Activated T-helper 1 cell treated with anti-CD3 and anti-CD28 coated beads, Interleukin-12 subunit alpha, Interleukin-12 subunit beta, Interleukin-2, Interleukin-4 antibody, amounts not matched to agents 30 ng/mL and 10 ng/mL and 1 ng/mL, durations not matched to agents 14 hours and 24 hours and 36 hours (primary cell): ENCODE results near the gene PRODH. TPM values are rescaled to one million over a fixed set of nuclear protein-coding genes. Genes with fewer than 3 reads are reported as not detected.
"Not testable (repeated sequence)": the region's sequence is repeated elsewhere in the genome, so short reads cannot be mapped to it uniquely, and the experiment has no call there.

Experiments
- DNase-seq: peaks from one replicate; pipeline ENCODE4 v3.0.0; 2021; ENCODE audit warnings: low spot score
- H3K27ac Mint-ChIP-seq: one replicate; pipeline ENCODE4 v1.8.0; 2021; ENCODE audit warnings: mild to moderate bottlenecking, mixed read lengths
- H3K27me3 Mint-ChIP-seq: one replicate; pipeline ENCODE4 v1.8.0; 2022; ENCODE audit warnings: mild to moderate bottlenecking, moderate library complexity, mixed read lengths; ENCODE audit not compliant: insufficient read depth
- H3K36me3 Mint-ChIP-seq: one replicate; pipeline ENCODE4 v1.8.0; 2021; ENCODE audit warnings: low read depth, mixed read lengths
- H3K4me1 Mint-ChIP-seq: one replicate; pipeline ENCODE4 v1.8.0; 2021; ENCODE audit warnings: low read depth, mixed read lengths
- H3K4me3 Mint-ChIP-seq: one replicate; pipeline ENCODE4 v1.8.0; 2021; ENCODE audit warnings: mild to moderate bottlenecking, moderate library complexity, mixed read lengths
- H3K9me3 Mint-ChIP-seq: one replicate; pipeline ENCODE4 v1.8.0; 2021; ENCODE audit warnings: mixed read lengths
- intact Hi-C: fragments of 100-400 bp; cut with micrococcal nuclease; formaldehyde crosslinking; loops from one replicate; pipeline ENCODE4 v1.15.1; 2024
- total RNA-seq: library from RNA; stranded (reverse); gene quantifications from 2 replicates; pipeline ENCODE4 v1.2.3, GENCODE V29; 2022

The PRODH gene
- total RNA-seq, 1 donor from 2014 or later, result 1.0 TPM

DNA sequence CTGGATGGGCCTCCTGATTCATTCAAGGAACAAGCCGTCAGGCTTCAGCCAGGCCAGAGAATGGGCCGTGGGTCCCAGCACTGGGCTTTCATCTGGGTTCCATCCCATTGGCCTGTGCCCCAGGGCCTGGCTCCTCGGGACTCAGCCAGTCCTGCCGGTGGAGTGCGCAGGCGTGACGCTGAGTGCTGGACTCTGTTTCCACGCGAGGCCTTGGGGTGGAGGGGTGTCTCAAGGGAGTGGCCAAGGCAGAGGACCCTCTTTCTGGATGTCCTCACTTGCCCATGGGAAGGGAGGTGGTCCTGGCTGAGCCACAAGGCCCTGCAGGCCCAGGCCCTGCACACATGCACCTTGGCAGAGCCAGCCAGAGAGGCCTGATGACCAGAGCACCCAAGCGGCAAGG is 28.0 kb upstream of the PRODH start:
- H3K9me3 Mint-ChIP-seq, DNase-seq, H3K27ac Mint-ChIP-seq, H3K27me3 Mint-ChIP-seq, H3K4me1 Mint-ChIP-seq, H3K4me3 Mint-ChIP-seq, H3K36me3 Mint-ChIP-seq, intact Hi-C loops: not testable (repeated sequence)

DNA sequence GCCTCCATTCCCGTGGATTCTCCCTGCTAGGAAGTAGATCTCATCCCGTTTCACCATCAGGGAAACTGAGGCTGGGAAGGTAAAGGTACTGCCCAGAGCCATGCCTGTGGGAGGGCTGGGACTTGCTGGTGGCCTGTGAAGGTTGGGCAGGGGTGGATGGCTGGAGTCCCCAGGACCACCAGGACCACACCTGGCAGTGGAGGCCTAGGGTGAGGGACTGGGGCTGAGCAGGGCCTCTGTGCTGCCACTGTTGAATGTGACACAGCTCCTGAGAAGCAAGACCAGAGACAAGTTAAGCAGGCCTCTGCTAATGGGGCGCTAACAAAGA is 26.2 kb upstream of the PRODH start:
- H3K9me3 Mint-ChIP-seq, result no peaks in the 10 kb centered on the region
- intact Hi-C loops, result no loop called here
- no peaks in the 10 kb centered on the region for H3K4me1 Mint-ChIP-seq
- no peaks in the 10 kb centered on the region for H3K36me3 Mint-ChIP-seq
- H3K27ac Mint-ChIP-seq, result no peak overlapping the region
- H3K4me3 Mint-ChIP-seq, result no peak overlapping the region
- DNase-seq, result no peak
- no peaks in the 10 kb centered on the region for H3K27me3 Mint-ChIP-seq

DNA sequence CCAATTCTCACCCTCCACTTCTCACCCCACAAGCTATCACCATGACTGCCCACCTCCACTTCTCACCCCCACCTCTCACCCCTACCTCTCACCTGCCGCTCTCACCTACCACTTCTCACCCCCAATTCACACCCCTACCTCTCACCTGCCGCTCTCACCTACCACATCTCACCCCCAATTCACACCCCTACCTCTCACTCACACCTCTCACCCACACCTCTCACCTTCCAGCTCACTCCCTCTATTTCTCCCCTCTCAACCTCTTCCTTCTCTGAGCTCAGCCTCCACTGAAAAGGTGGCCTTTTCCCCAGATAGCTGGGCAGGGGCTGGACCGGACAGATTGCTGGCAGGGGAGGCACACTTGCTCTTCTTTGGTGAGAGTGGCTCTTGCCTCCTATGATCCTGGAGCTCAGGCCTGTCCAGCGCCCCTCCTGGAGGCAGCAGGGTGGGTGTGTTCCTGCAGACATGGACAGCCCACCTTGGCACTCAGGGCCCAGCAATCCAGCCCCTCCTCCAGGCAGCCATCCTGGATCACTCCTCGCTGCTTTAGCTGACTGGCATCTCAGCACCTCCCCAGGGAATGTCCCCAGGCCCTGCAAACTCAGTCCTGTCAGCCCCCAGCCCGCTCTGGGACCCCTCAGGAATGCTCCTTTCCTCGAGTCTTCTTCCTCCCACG is 25.7 kb upstream of the PRODH start:
- H3K36me3 Mint-ChIP-seq, DNase-seq, intact Hi-C loops, H3K27ac Mint-ChIP-seq, H3K4me1 Mint-ChIP-seq, H3K4me3 Mint-ChIP-seq, H3K9me3 Mint-ChIP-seq, H3K27me3 Mint-ChIP-seq: not testable (repeated sequence)

DNA sequence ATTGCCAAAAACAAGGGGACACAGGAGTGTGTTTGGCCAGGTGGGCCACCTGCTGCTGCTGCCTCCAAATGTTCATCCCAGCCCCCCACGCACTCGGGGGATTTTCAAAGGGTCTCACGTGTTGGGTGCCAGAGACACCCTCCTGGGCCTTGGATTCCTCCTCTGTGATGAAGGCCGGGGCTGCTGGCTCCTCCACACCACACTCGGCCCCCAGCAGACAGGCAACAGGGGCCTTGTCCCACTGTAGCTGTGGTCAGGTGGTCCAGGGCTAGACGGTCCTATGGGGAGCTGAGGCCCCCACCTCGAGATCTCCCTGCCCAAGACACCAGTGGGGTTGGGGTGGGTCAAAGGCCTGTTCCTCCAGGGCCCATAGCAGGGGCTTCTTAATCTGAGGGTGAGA is 25.1 kb upstream of the PRODH start:
- H3K27me3 Mint-ChIP-seq, H3K27ac Mint-ChIP-seq, H3K4me1 Mint-ChIP-seq, H3K4me3 Mint-ChIP-seq, H3K36me3 Mint-ChIP-seq, H3K9me3 Mint-ChIP-seq, DNase-seq, intact Hi-C loops: not testable (repeated sequence)

DNA sequence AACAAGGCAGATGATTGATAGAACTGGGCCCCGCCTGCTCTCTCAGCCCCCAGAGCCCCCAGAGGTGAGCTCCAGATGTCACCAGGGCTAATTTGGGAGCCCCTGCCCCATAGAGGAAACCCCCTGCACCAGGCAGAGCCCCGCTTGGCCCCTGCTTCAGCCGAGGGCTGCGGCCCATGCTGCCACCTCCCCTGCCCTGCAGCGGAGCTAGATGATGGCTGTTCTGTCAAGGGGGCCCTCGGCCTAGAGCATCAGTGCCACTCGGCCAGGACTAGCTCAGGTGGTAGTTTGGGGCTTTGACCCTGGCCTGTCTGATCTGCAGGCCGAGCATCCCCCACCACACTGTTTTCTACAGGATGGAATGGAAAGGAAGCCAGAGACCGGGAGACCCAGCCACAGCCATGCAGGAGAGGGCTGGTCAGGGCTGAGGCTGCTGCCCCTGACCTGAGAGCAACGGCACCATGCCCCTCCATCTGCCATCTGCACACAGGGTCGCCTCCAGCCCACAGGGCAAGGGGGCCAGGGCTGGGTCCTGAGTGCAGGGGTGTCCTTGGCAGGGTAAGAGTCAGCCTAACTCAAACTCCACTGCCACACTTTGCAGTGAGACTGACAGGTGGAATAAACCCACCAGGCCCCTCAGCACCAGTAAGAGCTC is 24.2 kb upstream of the PRODH start:
- H3K4me3 Mint-ChIP-seq, DNase-seq, H3K9me3 Mint-ChIP-seq, H3K4me1 Mint-ChIP-seq, H3K27ac Mint-ChIP-seq, H3K36me3 Mint-ChIP-seq, intact Hi-C loops, H3K27me3 Mint-ChIP-seq: not testable (repeated sequence)

DNA sequence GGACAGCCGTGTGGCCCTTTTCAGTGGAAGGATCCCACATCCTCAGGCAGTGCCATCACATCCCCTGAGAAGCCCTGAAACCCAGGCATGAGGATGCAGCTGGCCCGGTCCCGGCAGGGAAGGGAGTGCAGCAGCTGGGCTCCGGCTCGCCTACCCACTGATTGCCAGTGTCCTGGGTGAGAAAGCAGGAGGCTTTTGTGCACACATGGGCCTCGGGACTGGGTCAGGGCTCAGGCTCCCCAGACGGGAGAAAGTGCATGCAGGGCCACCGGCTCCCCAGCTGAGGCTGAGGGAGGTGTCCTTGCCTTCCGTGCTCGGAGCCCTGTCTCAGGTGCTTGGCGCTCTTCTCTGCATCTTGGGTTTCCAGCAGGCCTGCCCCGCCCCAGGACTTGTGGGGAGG is 23.6 kb upstream of the PRODH start:
- intact Hi-C loops, H3K4me3 Mint-ChIP-seq, DNase-seq, H3K4me1 Mint-ChIP-seq, H3K9me3 Mint-ChIP-seq, H3K27ac Mint-ChIP-seq, H3K36me3 Mint-ChIP-seq, H3K27me3 Mint-ChIP-seq: not testable (repeated sequence)

DNA sequence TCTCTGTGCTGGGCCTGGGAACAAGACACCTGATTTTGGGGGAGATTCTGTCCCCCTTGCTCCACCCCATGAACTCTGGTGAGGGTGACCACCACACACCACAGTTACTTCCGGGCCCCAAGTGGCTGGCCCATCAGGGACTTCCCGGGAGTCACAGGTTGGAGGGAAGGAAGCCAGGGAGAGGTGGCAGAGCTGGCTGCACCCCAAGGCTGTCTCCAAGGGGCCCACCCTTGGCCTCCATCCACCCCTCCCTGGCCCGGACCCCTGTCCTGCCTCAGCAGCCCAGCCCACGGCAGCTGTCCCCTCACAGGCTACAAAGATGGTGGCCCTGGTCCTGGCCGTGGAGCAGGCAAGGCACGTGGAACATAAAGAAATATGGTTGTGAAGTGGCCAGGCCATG is 23.2 kb upstream of the PRODH start:
- intact Hi-C loops, H3K27me3 Mint-ChIP-seq, H3K36me3 Mint-ChIP-seq, H3K4me1 Mint-ChIP-seq, H3K27ac Mint-ChIP-seq, DNase-seq, H3K4me3 Mint-ChIP-seq, H3K9me3 Mint-ChIP-seq: not testable (repeated sequence)

DNA sequence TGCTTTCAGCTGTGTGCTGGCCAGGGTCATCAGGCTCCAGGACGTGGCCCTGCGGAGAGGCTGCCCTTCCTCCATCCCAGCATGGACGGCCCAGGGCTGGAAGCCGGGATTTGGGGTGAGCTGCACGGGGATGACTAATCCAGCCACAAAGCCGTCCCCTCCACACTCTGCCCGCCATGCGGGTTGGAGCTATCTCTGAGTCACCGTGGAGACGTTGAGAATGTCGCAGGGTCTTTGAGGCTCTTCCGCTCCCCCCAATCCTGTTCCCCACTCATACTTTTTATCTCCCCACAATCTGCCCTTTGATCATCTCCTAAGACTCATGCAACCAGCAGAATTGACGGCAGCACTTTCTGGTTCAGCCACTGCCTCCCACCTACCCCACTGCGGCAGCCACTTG is 22.6 kb upstream of the PRODH start:
- H3K36me3 Mint-ChIP-seq, intact Hi-C loops, H3K27me3 Mint-ChIP-seq, H3K9me3 Mint-ChIP-seq, DNase-seq, H3K27ac Mint-ChIP-seq, H3K4me3 Mint-ChIP-seq, H3K4me1 Mint-ChIP-seq: not testable (repeated sequence)

DNA sequence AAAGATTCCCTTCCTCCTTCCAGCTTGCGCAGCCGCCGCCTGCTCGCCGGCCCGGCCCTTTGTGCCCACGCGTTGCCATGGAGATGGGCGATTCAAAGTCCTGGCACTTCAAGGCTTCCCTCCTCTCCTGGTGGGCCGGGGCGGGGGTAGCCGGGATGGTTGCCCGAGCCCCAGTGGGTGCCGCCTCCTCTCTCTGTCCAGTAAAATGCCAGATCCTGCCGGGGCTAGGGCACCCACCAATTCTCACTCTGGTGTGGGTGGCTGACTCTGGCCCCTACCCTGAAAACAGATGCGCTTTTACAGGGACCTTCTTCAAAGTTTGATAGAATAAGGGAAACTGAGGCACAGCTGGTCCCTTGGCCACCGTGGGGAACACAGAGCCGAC is 22.2 kb upstream of the PRODH start:
- H3K27ac Mint-ChIP-seq, H3K4me3 Mint-ChIP-seq, intact Hi-C loops, H3K27me3 Mint-ChIP-seq, H3K36me3 Mint-ChIP-seq, H3K4me1 Mint-ChIP-seq, H3K9me3 Mint-ChIP-seq, DNase-seq: not testable (repeated sequence)

DNA sequence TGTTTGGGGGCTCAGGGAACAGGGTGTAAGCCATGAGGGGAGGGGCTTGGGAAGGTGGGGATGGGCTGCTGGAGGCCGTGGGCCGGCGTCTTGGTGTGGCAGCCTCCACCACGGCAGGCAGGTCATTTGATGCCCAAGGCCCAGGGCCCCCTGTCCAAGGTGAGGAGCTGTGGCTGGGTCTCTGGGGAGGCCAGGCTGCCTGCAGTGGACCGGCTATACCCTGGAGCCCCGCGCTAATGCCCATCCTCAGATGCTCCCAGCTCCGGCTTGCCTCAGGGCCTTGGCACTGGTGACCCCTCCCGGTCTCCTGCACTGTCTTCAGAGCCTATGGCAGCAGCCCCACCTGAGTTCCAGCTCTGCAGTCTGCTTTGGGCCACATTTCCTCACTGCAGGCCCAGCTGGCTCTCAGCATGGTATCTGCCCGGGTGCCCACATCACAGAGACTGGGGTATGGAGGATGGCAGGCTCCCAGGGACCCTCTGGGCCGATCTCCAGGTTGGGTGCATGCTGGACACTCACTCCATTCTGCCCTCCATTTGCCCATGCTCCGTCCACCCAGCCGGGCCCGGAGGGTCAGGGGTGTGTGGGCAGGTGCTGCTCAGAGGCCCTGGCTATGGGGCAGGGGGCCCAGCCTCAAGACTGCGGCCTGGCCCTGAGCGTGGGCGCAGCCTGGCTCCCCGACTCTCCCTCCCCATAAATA is 21.7 kb upstream of the PRODH start:
- H3K4me1 Mint-ChIP-seq, H3K27ac Mint-ChIP-seq, H3K9me3 Mint-ChIP-seq, H3K27me3 Mint-ChIP-seq, H3K36me3 Mint-ChIP-seq, intact Hi-C loops, DNase-seq, H3K4me3 Mint-ChIP-seq: not testable (repeated sequence)

DNA sequence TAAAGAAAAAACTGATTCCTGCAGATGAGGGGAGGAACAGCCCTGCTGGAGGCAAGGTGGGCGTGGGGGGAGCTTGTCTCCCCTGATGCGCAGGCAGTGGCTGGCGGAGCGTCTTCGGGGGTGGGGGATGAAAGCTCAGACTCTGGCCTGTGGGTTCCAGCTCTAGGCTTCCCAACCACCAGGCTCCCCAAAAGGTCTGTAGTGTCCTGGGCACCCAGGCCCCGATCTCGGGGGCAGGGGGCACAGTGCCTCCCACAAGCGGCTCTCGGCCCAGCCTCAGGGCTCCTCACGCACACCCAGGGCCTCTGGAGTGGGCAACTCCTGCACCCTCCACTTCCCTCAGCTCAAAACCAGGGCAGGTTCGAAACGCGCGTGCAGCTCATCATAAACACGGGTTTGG is 20.9 kb upstream of the PRODH start:
- H3K9me3 Mint-ChIP-seq, intact Hi-C loops, DNase-seq, H3K4me1 Mint-ChIP-seq, H3K27me3 Mint-ChIP-seq, H3K4me3 Mint-ChIP-seq, H3K36me3 Mint-ChIP-seq, H3K27ac Mint-ChIP-seq: not testable (repeated sequence)

DNA sequence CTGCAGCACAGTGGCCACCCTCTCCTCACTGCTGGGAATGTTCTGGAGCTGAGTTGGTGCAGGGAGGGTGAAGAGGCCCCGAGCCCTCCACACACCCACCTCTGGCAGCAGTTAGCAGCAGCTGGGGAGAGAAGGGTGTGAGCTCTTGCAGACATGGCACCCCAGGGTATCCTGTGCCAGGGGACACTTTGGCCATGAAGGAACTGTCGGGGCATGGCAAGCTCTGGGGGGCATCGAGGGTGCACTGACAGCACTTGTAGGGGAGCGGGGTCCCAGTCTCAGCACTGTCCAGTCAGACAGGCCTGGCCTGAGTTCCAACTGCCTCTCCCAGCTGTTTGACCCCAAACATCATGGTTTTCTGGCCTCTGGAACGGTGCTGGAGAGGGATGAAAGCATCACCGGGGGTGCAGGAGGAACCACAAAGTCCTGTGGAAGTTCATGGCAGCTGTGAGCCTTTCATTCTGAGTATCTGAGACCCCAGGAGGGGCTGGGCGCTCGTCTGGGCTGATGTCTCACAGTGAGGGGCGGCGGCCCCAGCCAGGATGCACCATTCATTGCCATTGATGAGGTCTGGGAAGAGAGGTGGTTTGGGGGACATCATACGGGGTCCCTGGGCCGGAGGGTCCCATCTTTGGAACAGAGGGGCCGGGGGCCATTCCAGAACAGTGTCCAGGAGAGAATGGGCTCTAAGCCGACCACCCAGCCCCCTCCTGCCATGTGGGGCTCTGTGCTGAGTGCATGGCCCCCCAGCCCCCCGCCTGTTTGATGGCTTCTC is 20.2 kb upstream of the PRODH start:
- DNase-seq, H3K27me3 Mint-ChIP-seq: not testable (repeated sequence)

DNA sequence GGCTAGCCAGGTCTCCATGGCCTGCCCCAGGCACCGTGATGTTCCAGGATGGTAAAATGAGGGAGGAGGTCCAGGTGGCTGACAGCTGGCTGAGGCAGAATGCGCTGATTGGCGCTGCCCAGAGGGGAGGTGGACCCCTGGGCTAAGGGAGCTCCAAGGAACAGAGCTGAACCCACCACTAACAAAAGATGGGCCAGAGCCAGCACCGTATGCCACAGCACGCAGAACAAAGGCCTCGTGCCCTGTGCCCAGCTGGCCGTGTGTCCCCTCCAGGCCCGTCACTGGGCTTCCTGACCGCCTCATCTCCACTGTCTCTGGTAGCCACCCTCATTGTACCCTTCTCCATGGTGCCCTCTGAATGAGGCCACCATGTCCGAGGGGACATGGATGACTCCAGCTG is 19.6 kb upstream of the PRODH start:
- H3K9me3 Mint-ChIP-seq, result no peaks in the 10 kb centered on the region
- H3K27me3 Mint-ChIP-seq, result no peaks in the 10 kb centered on the region
- no peak overlapping the region for H3K4me3 Mint-ChIP-seq
- intact Hi-C loops, result no loop called here
- no peaks in the 10 kb centered on the region for H3K36me3 Mint-ChIP-seq
- no peak for DNase-seq
- no peak overlapping the region for H3K27ac Mint-ChIP-seq
- no peaks in the 10 kb centered on the region for H3K4me1 Mint-ChIP-seq

More for the DNA sequence above, 20.2 kb upstream of the PRODH start:
- H3K9me3 Mint-ChIP-seq, H3K4me3 Mint-ChIP-seq, H3K36me3 Mint-ChIP-seq, H3K4me1 Mint-ChIP-seq, intact Hi-C loops, H3K27ac Mint-ChIP-seq: not testable (repeated sequence)
